Neutrophil (primary cell): ENCODE results near the gene CEBPE.

ENCODE experiments used
- H3K27ac ChIP-seq: fragments of 200-600 bp; sonication (generic); 2 replicates; pipeline ENCODE4 v1.5.1; 2016; ENCODE audit warnings: mild to moderate bottlenecking, moderate library complexity
- H3K27me3 ChIP-seq: fragments of 200-600 bp; sonication (generic); 2 replicates; pipeline ENCODE4 v1.6.0; 2016; ENCODE audit warnings: mild to moderate bottlenecking
- H3K36me3 ChIP-seq: fragments of 200-600 bp; sonication (generic); 2 replicates; pipeline ENCODE4 v1.5.1; 2017
- H3K4me1 ChIP-seq, 2 experiments: fragments of 200-600 bp in 1 of 2; sonication (generic) in 1 of 2; 1 replicate in 1 of 2; 2 replicates in 1 of 2; pipeline versions ENCODE4 v1.5.1 to v1.6.1; 2013 to 2016; ENCODE audit warnings: low read depth in 1 of 2, low read length in 1 of 2, mild to moderate bottlenecking in 1 of 2, moderate library complexity in 1 of 2; ENCODE audit not compliant: control insufficient read depth in 1 of 2, insufficient read depth in 1 of 2
- H3K4me3 ChIP-seq, 2 experiments: fragments of 200-600 bp in 1 of 2; sonication (generic) in 1 of 2; 1 replicate in 1 of 2; 2 replicates in 1 of 2; pipeline ENCODE4 v1.5.1; 2013 to 2016; ENCODE audit warnings: low read depth in 1 of 2, low read length in 1 of 2, mild to moderate bottlenecking in 1 of 2, moderate library complexity in 1 of 2
- H3K9me3 ChIP-seq: fragments of 200-600 bp; sonication (generic); 2 replicates; pipeline ENCODE4 v1.5.1; 2016
- CTCF ChIP-seq: fragments of 200-600 bp; sonication (generic); IDR thresholded peaks from 2 replicates; pipeline ENCODE4 v1.5.1; 2016; ENCODE audit warnings: antibody characterized with exemption

The CEBPE gene

GRCh38 chr14:23078692-23079116 is 40.4 kb downstream of the CEBPE start:
- Histone ChIP-seq H3K9me3 (no peaks in the 10 kb centered on the region), H3K4me1 (no peaks in the 10 kb centered on the region), H3K4me3 (no peak overlapping the region), H3K36me3 (peaks cover 99% of the 10 kb centered on the region), H3K27me3 (no peaks in the 10 kb centered on the region), H3K27ac (peak overlapping the region; percentile 36)
- no peak for TF ChIP-seq CTCF

- no peak for TF ChIP-seq CTCF
- Histone ChIP-seq H3K36me3 (peaks cover 99% of the 10 kb centered on the region), H3K4me3 (no peak overlapping the region), H3K9me3 (no peaks in the 10 kb centered on the region), H3K4me1 (no peaks in the 10 kb centered on the region), H3K27ac (no peak overlapping the region), H3K27me3 (no peaks in the 10 kb centered on the region)
These were observed 41.1 kb downstream of the CEBPE start for GRCh38 chr14:23077962-23078361.

- peaks cover 5 to 6% of the 10 kb centered on the region in 2 experiments for H3K4me1 ChIP-seq
- H3K27me3 ChIP-seq: no peaks in the 10 kb centered on the region
- H3K27ac ChIP-seq: no peak overlapping the region
- TF ChIP-seq CTCF: peak; percentile 16
- peaks cover 100% of the 10 kb centered on the region for H3K36me3 ChIP-seq
- H3K9me3 ChIP-seq: no peaks in the 10 kb centered on the region
- no peak overlapping the region for H3K4me3 ChIP-seq
These were observed 42.2 kb downstream of the CEBPE start for GRCh38 chr14:23076785-23077408.

GRCh38 chr14:23074906-23075305 is 44.1 kb downstream of the CEBPE start:
- no peak for TF ChIP-seq CTCF
- no peak overlapping the region for H3K4me3 ChIP-seq
- H3K36me3 ChIP-seq: peaks cover 81% of the 10 kb centered on the region
- no peaks in the 10 kb centered on the region for H3K27me3 ChIP-seq
- H3K9me3 ChIP-seq: no peaks in the 10 kb centered on the region
- peaks cover 18 to 20% of the 10 kb centered on the region in 2 experiments for H3K4me1 ChIP-seq
- no peak overlapping the region for H3K27ac ChIP-seq

- H3K36me3 ChIP-seq: peaks cover 80% of the 10 kb centered on the region
- peak overlapping the region; percentile 66 for H3K27ac ChIP-seq
- no peak overlapping the region for H3K4me3 ChIP-seq
- H3K4me1 ChIP-seq: peaks cover 33 to 37% of the 10 kb centered on the region in 2 experiments
- no peaks in the 10 kb centered on the region for H3K9me3 ChIP-seq
- TF ChIP-seq CTCF: no peak
- H3K27me3 ChIP-seq: no peaks in the 10 kb centered on the region
These were observed 47.0 kb downstream of the CEBPE start for GRCh38 chr14:23071921-23072539.
